UCSD-AML1 (cell line): ENCODE measurements around the gene ATF4.
"Not testable (repeated sequence)": the region's sequence is repeated elsewhere in the genome, so short reads cannot be mapped to it uniquely, and the experiment has no call there.

Experiments used
- DNase-seq: peaks from one replicate; lab custom pipeline; 2025; ENCODE audit not compliant: unreplicated experiment; lab: John Stamatoyannopoulos, UW

Gene ATF4

DNA sequence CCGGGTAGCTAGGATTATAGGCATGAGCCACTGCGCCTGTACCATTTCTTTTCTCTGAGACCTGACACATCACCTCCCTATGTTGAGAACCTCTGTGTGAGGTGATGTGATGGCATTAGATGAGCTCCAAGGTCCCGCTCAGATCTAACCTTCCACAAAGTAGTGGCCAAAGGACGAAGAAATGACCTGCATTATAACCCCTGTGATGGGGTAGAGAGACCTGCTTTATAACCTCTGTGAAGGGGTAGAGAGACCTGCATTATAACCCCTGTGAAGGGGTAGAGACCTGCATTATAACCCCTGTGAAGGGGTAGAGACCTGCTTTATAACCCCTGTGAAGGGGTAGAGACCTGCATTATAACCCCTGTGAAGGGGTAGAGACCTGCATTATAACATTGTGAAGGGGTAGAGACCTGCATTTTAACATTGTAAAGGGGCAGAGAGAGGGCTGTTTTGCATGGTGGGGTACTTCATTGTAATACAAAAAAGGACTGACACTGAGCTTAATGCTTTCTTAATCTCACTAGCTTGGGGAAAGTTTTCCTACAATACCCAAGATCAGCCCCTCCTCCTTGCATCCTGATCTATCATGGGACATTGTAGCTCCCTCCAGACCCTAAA lies 9.7 kb upstream of the ATF4 start:
- DNase-seq = no peak

GRCh38 chr22:39511226-39511625 lies 9.1 kb upstream of the ATF4 start:
- DNase-seq = no peak

GRCh38 chr22:39512026-39512425 lies 8.3 kb upstream of the ATF4 start:
- DNase-seq = no peak

DNA sequence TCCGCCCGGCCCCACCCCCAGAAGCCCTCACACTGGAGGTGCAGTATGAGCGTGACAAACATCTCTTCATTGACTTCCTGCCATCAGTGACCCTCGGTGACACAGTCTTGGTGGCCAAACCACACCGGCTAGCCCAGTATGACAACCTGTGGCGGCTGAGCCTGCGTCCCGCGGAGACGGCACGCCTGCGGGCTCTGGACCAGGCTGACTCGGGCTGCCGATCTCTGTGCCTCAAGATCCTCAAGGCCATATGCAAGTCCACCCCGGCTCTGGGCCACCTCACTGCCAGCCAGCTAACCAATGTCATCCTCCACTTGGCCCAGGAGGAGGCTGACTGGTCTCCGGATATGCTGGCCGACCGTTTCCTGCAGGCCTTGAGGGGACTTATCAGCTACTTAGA lies 6.6 kb upstream of the ATF4 start:
- no peak for DNase-seq

GRCh38 chr22:39514373-39514973 lies 5.9 kb upstream of the ATF4 start:
- DNase-seq = peak; percentile 50

DNA sequence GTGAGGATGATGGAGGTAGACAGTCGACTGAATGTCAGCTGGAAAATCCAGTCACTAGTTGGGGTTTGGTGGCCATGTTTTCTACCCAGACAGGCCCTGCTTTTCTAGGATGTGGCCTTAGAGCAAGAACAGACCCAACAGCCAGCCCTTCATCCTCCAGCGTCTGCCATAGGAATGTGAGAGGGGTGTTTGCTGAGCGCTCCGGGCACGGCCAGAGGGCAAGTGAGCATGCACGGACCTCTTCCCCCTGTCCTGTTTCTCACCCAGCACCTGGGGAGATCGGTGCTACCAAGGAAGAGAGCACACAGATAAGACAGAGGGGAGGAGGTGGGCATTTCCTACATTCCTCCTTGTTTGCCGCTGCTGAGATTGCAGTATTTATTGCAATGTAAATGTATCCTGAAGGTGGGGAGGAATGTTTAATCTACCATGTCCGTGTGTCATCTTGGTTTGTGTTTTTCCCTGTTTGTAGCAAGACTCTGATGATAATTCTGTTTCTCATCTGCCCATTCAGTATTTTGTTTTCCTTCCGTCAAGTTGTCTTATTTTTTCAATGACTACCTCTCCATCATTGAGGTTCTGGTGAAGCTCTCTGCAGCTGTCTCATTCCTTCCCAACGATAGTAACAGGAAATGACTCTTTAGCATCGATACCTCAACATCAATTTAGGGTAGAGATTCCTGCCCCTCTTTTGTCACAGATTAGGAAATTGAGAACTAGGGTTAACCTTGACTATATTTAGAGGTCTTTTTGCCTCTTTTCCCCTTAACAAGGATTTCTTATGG lies 4.9 kb upstream of the ATF4 start:
- no peak for DNase-seq

DNA sequence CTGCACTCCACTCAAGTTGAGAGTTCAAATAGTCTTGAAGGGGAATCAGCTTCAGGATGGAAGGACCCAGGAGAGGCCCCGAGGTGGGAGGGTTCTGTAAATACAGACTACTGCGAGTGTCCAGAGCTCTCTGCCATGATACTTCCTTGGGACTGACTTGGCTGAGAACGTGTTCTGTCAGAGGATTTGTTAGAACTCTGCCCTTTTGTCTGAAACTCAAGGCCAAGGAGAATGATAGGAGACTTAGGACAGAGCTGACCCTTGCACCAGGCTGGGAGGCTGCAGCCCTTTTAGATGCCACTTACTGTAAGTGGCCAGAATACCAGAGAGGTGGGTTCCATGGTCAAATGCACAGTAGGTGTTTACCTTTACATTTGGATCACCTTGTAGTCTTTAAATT lies 2.9 kb upstream of the ATF4 start:
- no peak for DNase-seq

DNA sequence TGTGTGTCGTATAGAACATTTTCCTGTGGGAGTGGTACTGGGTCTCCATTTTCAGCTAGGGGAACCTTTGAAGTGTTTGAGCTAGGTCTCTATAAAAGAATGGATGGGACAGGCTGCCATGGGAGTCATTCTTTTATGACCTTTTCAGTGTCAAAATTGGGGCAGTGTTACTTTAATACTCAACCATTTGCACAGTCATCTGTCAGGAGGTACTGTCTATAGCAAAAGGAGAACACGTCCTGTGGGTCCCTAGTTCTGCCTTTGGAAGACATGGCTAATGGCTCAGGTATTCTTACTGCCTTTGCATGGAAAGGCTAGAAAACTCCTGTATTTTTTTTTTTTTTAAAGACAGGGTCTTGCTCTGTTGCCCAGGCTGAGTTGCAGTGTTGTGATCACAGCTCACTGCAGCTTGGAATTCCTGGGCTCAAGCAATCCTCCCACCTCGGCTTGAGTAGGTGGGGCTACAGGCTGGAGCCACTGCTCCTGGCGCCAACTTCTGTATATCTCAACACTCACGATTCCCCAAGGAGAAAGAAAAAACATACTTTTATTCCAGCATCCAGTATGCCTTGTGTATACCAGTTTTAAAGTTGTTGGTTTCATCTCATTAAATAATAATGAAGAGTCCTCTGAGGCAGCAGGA lies 2.1 kb upstream of the ATF4 start:
- DNase-seq = no peak

DNA sequence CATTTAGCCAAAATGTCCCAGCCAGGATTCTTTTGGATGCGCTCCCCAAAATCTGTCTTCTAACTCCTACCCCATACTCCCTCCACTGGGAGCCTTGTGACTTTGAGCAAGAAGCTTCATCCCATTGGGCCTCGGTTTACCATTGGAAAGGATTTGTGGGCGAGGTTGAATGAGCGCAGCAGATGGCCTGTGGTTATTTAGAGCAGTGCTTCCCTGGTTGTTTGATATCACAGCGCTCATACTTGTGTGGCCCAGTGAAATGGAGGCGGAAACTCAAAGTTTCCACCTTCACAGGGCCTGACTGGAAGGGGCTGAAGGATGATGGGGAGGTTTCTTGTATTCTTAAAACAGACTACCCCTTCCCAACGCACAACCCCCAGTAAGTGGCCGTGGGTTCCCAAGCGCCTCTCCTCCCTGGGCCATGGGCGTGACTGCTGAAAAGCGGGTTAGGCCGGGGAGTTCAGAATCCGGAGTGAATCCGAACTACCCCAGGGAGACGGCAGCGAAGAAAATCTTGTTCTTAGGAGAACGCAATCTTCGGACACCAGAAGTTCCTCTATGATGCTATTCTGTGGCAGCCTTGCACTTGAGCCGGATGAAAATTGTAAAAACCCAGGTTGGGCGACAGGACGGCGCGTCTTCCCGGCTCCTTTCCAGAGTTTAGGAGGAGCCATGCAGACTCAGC lies 1.2 kb upstream of the ATF4 start:
- DNase-seq = peak; percentile 73

DNA sequence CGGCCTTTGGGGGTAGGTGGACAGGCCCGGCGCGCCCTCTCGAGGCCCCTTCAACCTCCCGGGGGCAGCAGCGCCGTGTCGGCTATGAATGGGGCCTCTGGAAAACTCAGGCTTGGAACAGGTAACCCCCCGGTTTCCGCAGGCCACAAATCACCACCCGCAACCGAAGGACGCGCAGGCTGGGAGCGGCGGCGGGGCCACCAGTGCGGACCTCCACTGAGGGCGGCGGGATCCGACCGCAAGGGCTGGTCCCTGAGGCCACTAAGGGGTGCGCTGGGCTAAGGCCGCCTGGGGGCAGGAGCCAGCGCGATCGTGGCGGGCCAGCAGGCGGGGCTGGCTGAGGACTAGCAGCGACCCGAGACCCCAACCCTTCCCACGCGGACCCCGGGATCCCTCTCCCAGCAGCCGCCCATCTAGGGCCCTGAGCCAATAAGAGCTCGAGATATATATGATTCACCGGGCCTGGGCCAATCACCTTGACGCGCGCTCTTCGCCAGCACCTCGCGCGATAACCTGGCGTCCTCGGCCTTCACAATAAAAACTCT lies 609 bp upstream of the ATF4 start:
- DNase-seq = peak; percentile 96

- not testable (repeated sequence) for DNase-seq
Measured at GRCh38 chr22:39521106-39521885, 934 bp downstream of the ATF4 start.

DNA sequence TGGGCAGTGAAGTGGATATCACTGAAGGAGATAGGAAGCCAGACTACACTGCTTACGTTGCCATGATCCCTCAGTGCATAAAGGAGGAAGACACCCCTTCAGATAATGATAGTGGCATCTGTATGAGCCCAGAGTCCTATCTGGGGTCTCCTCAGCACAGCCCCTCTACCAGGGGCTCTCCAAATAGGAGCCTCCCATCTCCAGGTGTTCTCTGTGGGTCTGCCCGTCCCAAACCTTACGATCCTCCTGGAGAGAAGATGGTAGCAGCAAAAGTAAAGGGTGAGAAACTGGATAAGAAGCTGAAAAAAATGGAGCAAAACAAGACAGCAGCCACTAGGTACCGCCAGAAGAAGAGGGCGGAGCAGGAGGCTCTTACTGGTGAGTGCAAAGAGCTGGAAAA lies 1.7 kb downstream of the ATF4 start:
- not testable (repeated sequence) for DNase-seq

DNA sequence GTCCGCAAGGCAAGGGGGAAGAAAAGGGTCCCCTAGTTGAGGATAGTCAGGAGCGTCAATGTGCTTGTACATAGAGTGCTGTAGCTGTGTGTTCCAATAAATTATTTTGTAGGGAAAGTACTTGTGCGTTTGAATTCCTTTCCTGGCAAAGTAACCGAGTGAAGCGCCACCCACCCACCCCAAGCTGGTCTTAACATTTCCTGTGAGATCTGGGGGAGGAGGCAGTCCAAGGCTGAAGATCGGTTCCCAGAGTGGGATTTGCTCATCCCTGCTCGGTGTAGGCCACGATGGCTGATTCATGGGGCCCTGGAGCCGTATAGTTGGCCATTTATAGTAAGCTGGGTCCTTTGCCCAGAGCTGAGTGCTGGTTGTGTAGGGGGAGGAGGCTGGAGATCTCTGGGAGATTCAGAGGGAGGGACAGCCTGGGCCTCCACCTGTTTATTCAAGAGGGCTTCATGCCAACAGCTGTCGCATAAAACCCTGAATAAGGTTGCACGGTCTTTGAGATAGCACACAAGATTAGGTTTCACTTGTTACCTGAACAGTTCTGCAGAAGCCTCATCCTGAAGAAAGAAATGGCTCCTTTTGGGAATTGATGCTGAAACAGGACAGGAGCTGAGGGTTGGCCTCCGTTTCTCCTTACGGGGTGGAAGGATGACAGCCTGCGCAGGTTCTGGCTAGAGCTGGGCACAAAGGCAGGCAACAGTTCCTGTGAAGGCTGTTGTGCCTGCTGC lies 2.4 kb downstream of the ATF4 start:
- no peak for DNase-seq

DNA sequence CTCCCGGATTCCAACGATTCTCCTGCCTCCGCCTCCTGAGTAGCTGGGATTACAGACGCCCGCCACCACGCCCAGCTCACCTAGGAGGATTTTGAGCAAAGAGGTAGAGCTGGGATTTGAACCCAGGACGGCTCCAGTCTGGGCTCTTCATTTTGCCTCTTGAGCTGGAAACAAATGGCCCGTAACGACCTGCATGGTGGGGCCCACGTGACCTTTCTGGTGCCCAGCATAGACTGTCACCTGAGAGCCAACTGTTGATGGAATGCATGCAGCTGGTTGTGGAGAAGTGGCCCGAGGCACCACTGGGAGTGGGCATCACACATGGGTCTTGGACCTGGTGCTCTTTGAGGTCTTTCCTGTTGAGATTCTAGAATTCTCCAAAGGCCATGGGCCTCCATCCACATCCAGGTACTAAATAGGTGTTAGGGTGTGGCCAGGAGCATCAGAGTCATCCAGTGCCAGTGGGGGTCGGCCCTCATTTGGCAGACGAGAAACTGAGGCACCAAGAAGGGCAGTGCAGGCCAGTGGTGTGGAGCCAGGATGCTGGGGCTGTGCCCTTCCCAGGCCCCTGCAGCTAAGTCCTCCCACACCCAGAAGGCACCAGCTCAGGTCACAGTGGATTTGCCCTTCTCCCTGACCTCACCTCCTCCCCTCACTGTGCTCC lies 3.9 kb downstream of the ATF4 start:
- no peak for DNase-seq

DNA sequence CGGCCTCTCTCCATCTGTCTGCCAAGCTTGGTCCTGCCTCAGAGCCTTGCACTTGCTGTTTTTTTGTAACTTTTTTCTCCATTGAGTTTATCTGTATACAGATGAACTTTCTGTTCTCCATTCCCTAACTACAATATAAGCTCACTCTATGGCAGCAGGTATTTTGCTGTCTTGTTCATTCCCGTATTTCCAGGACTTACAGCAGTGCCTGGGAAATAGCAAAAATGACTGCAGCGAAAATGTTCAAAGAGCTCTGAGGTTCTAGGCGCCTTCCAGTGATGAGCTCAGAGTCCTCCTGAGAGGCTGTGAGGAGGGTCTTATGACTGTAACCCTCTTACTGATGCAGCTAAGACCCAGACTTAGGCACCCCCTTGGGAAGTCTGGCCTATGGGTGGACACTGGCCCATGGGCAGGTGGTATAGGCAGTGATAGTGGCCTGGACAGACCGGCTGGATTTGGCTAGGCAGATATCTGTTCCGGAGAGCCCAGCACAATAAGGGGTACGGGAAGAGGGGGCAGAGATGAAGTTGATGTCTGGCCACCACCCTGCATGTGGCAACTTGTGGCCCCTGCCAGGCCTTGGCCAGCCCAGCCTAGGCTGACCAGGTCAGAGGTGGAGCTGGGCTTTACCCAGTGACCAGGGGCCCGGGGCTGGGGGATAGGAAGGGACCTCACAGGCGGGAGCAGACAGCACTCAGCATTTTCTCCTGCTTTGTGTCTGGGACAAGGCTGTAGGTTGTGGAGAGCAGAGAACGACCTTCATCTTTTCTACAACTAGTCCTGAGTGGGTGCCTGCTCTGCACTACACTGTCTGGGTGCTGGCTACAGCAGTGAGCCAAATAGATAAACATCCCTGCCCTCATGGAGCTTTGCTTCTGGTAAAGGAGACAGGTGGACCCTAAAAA lies 4.6 kb downstream of the ATF4 start:
- DNase-seq = no peak

DNA sequence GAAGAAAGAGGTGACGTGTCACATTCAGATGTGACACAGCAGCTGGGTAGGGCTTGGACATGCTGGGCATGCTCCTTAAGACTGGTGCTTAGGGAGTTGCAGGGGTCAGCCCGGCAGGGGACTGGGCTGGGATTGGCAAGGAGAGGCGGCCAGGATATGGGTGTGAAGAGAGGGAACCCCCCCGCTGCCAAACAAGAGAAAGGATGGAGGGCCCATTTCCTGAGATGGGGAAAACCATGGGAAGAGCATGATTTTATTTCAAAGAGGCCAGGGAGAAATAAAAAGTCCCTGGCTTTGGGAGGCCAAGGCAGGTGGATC lies 5.3 kb downstream of the ATF4 start:
- no peak for DNase-seq

GRCh38 chr22:39526736-39527171 lies 6.4 kb downstream of the ATF4 start:
- no peak for DNase-seq

DNA sequence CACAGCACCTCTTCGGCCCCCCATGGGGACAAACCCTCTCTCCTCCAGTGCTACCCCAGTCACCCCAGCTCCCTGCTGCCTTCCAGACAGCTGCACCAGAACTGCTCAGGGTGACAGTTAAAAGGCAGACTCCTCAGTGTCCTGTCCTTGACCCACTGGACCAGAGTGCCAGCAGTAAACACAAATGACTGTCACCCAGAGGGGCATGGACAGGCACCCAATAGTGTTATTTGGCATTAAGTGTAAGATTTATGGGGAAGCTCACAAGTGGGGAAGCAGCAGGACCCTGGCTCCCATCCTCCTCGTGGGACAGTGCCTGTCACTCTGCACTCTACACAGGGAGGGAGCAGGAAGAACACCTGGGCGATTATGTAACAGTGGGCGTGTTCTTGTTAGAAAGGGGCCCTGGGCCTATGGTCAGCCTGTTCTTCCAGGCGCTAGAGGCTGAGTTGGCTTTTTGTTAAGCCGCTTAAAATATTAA lies 7.2 kb downstream of the ATF4 start:
- no peak for DNase-seq
